Fibroblast of lung (primary cell): ENCODE results near the gene H6PD.

Experiments used
- EZH2 ChIP-seq: IDR thresholded peaks from 2 replicates; pipeline ENCODE4 v1.5.1; 2012; ENCODE audit warnings: low read length, control low read depth, mild to moderate bottlenecking; ENCODE audit errors: missing control alignments
- TF ChIP-seq, protein P1 (sequence below), 2 donors: IDR thresholded peaks in 1 of 2; conservative IDR thresholded peaks in 1 of 2; 1 replicate in 1 of 2; 2 replicates in 1 of 2; pipeline ENCODE4 v1.5.1; 2011 to 2012; ENCODE audit warnings: low read length in 2 of 2, control low read depth in 1 of 2, inconsistent platforms in 1 of 2, low read depth in 1 of 2, mild to moderate bottlenecking in 1 of 2

DNA sequence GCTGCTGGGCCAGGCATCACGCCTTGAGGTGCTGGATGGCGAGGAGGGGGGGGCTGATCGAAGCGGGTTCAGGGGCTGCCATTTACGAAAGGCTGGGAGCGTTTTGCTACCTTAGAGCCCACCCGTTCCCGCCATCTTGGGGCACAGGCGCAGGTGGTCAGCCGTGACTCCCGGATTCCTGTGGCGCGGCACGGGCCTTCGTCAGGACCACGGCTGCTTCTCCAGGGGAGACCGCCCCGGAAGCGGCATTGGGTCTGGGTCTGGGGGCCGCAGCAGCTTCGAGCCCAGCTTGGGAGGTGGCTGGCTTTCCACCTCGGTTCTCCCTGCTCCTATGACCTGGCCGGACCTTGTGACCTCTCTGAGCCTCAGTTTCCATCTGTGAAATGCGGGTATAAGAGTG lies 81.9 kb downstream of the H6PD start:
- TF ChIP-seq EZH2, result no peak
- TF ChIP-seq, protein P1, sequence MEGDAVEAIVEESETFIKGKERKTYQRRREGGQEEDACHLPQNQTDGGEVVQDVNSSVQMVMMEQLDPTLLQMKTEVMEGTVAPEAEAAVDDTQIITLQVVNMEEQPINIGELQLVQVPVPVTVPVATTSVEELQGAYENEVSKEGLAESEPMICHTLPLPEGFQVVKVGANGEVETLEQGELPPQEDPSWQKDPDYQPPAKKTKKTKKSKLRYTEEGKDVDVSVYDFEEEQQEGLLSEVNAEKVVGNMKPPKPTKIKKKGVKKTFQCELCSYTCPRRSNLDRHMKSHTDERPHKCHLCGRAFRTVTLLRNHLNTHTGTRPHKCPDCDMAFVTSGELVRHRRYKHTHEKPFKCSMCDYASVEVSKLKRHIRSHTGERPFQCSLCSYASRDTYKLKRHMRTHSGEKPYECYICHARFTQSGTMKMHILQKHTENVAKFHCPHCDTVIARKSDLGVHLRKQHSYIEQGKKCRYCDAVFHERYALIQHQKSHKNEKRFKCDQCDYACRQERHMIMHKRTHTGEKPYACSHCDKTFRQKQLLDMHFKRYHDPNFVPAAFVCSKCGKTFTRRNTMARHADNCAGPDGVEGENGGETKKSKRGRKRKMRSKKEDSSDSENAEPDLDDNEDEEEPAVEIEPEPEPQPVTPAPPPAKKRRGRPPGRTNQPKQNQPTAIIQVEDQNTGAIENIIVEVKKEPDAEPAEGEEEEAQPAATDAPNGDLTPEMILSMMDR (conservative IDR thresholded peaks at IDR 0.05 in 1 of 2, IDR thresholded peaks at IDR 0.05 in 1 of 2; ENCODE audit: low read depth in 1 of 2, low read length in 2 of 2), result no peak
